ENCODE data around the gene ATP6V0E2.

GRCh38 chr7:149885191-149886017, 11.6 kb downstream of the ATP6V0E2 start:
- TF ChIP-seq CTCF (IDR thresholded peaks at IDR 0.05): no peak
- TF ChIP-seq POLR2A (IDR thresholded peaks at IDR 0.05): no peak
- TF ChIP-seq EP300 (IDR thresholded peaks at IDR 0.05): no peak
- TF ChIP-seq POLR2AphosphoS5 (IDR thresholded peaks at IDR 0.05): no peak

All from gastroesophageal sphincter (tissue), 3 donors.